ENCODE data around the gene CACNB2.

The CACNB2 gene

DNA sequence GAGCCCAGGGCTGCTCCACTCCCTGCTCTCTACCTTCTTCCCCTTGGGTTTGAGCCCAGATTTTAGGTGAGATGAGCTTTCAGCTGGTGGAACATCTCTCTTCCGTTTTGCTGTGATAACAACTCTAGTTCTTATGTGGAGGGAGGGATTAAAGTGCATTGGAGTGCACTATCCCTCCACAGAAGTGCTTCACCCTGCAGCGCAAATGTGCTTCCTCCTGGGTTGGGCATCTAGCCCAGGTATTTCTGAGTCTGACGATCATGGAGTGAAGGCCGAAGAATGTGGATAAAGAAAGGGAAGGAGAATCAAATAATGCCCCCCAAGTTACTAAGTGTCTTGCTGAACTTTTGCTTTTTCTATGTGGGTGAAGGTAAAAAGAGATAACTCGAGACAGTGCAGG is 157.4 kb downstream of the CACNB2 start:
- DNase-seq: no peak

GRCh38 chr10:18298256-18298655 is 158.0 kb downstream of the CACNB2 start:
- DNase-seq: no peak

GRCh38 chr10:18303851-18304801 is 163.9 kb downstream of the CACNB2 start:
- DNase-seq: no peak

- no peak for DNase-seq
Observed at GRCh38 chr10:18306031-18306430, 165.8 kb downstream of the CACNB2 start.

- DNase-seq: no peak
Observed at GRCh38 chr10:18308600-18308999, 168.4 kb downstream of the CACNB2 start.

GRCh38 chr10:18310761-18311160 is 170.5 kb downstream of the CACNB2 start:
- no peak for DNase-seq

DNA sequence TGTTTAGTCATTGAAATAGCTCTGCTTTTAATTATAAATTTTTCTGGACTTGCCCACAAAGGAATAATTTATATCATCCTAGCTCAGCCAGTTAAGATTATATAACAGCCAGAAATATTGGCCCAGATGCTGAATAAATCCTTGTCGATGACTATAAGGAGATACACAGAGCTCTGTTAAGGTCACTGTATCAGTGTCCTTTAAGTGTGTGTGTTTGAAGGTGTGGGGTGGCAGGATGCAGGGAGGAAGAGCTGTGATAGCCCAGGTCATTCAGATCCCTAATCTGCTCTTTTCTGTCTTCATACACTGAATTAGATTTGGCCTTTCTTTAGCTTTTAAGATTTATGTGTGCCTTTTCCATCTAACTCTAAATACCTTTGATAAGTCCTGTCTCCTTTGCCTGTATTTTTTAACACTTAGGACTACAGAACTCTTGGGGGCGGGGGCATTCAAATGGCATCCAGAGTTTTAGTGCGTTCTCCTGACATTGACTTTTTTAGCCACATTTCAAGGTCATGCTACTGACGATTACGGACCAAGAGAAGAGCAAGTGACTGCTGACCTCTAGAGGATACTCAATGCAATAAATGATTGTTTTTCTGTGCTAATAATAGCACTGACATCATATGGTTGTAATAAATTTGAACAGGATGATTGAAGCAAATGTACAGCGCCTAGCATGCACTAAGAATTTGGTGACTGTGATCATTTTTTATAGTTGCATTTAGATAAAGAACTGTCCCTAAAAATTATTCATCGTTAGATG is 172.3 kb downstream of the CACNB2 start:
- DNase-seq: no peak

DNA sequence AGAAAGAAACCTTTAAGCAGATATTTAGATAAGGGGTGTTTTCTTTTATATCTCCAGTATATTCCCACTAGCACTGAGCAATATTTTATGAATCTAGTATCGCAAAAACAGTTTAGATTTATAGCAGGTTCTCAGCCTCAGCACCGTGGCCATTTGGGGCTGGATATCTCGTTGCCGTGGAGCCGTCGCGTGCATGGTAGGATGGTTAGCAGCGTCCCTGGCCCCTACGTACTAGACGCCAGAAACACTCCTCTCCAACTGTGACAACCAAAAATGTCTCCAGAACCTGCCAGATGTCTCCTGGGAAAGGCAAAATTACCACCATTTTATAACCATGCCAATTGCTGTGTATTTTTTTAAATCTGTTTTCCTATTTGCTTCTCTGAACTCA is 172.9 kb downstream of the CACNB2 start:
- no peak for DNase-seq

- DNase-seq: no peak
Observed at GRCh38 chr10:18313626-18314025, 173.4 kb downstream of the CACNB2 start.

- DNase-seq: no peak
Observed at GRCh38 chr10:18319628-18320027, 179.4 kb downstream of the CACNB2 start.

DNA sequence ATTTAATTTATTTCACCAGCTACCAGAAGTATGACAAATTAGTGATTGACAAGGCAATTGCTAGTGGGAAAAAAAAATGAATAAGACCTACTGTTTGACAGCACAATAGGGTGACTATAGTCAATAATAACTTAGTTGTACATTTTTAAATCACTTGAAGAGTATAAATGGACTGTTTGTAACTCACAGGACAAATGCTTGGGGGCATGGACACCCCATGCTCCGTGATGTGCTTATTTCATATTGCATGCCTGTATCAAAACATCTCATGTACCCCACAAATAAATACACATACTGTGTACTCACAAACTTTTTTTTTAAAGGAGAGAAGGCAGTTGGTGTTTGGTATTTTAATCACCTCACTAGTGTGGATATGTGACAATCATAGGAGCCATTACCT is 181.1 kb downstream of the CACNB2 start:
- DNase-seq: no peak

DNA sequence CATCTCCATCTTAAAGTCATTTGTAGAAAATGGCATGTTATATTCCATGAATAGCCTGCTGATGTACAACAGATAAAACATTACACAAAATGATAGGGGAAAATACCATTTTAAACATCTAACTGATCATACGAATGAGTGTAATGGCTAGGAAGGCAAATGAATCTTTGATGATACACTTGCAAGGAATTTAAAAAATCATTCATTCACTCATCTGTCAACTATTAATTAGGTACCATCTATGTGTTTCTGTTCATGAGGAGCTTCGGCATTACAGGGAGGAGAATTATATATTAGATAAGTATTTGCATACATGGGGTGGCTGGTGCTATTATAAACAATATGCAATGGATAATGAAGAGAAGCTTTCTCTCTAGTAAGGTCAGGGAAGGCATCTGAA is 183.7 kb downstream of the CACNB2 start:
- no peak for DNase-seq

DNA sequence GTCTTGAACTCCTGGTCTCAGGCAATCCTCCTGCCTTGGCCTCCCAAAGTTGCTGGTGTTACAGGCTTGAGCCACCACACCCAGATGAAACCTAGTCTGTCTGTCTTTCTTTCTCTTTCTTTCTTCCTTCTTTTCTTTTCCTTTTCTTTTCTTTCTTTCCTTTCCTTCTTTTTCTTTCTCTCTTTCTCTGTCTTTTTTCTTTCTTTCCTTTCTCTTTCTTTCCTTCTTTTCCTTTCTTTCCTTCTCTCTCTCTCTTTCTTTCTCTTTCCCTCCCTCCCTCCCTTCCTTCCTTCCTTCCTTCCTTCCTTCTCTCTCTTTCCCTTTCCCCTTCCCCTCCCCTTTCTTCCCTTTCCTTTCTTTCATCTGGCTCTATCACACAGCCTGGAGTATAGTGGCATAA is 185.2 kb downstream of the CACNB2 start:
- DNase-seq: no peak

- DNase-seq: no peak
Observed at GRCh38 chr10:18325889-18326531, 185.8 kb downstream of the CACNB2 start.

DNA sequence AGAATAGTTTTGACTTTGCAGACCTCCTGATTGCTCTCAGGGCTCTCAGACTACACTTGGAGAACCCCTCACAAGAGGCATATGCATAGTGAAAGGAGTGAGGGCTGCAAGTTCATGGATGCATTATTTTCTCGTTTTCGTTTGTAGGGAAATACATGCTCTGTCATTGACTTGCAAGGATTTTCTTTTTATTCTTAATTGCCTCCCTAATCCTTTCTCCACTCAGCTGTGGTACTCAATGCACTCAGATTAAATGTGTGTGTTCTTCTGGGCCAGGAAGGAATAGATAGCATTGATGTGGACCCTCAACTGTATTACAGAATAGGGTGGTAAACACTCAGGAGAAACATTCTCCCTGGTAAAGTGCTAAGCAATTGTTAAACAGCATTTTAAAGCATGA is 188.7 kb downstream of the CACNB2 start:
- DNase-seq: no peak

GRCh38 chr10:18332048-18332447 is 191.8 kb downstream of the CACNB2 start:
- no peak for DNase-seq

DNA sequence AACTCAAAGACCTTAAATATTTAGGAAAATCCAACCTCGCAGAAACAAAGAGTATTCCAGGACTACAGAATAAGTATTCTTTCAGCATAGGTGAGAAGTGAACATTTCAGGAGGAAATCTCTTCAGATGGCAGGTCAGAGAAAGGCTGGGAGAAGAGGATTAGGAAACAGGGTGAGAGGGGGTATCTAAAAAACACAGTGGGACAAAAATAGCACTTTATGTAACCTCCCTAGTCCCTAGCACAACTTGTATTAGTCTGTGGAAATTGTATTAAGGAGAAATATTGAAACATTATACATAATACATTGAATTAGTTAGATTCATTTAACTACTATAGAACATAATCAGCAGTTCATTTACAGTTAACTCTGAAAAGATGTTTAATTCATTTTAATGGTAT is 192.3 kb downstream of the CACNB2 start:
- DNase-seq: no peak

- no peak for DNase-seq
Observed at GRCh38 chr10:18333621-18334020, 193.4 kb downstream of the CACNB2 start.

DNA sequence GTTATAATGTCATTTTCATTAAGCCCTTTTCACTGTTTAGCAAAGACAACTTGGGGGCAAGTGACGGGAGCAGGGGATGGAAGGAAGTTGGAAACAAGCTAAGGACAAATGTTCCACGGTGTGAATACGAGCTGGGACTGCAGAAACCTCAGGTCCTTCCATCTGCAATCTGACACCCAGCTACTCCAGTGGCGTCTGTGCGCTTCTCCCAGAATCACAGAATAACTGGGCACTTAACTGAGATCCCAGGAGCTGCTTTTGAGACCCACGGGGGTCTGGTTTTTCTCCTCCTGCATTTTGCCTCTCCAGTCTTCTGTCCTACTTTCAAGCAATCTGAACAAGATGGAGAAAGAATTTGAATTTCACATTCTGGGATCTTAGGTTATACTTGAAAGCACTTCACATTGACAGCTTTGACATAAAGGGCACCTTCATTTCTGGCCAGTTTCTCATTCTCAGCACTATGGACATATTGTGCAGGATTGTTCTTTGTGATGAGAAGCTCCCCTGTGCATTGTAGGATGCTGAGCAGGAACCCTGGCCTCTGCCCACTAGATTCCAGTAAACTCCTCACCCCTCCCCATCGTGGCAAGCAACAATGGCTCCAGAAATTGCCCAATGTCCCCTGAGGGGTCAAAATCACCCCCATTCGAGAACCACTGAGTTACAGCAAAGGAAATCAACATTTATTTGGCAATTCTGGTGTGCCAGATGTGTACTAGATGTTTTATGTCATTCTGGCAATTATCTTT is 194.1 kb downstream of the CACNB2 start:
- DNase-seq: no peak

DNA sequence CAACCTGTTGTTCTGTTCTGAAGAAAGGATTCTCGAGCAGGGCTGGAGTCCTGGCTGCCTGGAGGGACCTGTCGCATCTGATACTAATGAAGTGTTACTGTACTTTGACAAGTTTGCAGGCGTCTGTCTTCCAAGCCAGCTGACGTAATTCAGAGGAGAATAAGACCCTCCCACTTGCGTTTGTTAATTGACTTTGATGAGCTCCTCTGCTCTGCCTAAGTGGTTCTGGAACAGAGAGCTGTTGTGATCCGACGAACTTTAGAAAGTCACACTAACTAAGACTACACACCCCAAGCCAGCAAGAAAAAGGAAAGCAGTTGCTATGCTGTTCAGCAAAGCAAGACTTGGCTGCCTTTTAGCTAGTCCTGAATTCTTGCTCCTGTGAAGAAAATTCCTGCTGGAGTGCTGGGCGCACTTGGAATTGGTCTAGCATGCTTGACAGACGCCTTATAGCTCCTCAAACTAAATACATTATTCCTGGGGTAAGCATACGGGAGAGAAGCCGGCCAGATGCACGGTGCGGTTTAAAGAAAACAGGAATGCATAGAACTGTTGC is 200.3 kb downstream of the CACNB2 start:
- no peak for DNase-seq

DNA sequence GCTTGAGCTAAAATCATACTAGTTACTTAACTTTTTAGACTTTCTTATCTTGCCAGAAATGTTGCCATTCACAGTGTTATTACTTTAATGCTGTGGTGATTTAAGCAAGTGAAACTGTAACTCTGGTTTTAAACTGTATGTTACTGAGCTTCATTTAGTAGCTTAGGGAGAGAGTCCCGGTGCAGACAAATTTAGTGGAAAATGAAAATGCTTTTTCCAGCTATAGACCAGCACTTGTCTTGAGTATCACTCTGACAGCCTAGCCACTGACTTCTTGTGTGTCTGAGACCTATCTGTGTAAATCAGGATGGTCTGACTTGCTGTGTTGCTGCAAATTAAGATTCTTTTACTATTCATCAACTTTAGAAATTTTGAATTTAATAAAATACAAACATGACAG is 200.8 kb downstream of the CACNB2 start:
- no peak for DNase-seq

- no peak for DNase-seq
Observed at GRCh38 chr10:18343573-18343972, 203.3 kb downstream of the CACNB2 start.

GRCh38 chr10:18345308-18345707 is 205.1 kb downstream of the CACNB2 start:
- no peak for DNase-seq
